ENCODE results near the gene EVX2.

The EVX2 gene

DNA sequence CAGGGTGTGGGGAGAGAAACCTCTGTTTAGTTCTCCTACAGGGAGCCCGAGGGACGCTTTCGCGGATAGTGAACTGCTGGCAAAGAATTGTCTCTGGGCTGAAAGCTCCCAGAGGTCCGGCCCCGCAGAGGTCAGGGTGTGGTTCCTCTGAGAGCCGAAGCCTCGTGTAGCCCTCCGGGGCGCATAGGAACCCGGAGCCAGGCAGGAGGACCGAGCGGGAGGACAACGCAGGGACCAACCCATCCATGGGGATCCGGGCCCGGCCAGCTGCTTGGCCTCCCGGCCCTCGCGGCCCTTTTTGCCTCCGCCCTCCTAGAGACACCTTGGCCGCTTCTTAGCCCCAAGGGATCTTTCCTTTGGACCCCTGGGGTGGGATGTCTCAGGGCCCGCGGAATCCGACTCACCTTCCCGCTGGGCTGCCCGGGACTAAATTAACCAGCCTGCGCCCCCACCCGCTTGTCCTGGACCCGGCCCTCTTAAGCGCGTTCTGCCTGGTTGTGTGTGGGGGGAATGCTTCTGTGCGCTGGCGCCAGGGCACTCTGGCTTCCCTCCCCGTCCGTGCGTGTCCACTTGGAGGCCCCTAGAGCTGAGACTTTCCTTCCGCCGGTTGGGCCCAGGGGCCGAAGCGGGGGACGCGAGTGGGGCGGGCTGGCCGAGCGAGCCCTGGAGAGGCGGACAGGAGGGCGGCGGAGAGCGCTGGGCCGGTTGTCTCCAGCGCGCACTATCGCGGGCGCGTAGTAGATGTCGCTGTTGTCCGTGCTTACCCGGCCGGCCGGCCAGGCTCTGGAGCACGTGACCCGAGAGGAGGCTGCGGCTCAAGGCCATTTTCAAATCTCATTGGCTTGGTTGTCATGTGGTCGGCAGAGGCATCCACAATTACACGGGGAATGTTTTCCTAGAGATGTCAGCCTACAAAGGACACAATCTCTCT lies 32.4 kb upstream of the EVX2 start, which contains the start of gene HOXD10:
TSS of gene HOXD10 (plus strand) at position 896 of the 931 bp plus-strand sequence. CDS start 56 bp downstream, outside the sequence.
- H3K4me3 ChIP-seq (ENCODE audit: low read depth, low read length), result no peak within 1 kb of the TSS
- TF ChIP-seq CTCF (IDR thresholded peaks at IDR 0.05; ENCODE audit: low read depth, low read length, missing control alignments), result no peak
- no peak for DNase-seq (ENCODE audit: low read depth)

GRCh38 chr2:176114930-176115625 lies 31.3 kb upstream of the EVX2 start:
- no peak for DNase-seq (ENCODE audit: low read depth)
- no peak for TF ChIP-seq CTCF (IDR thresholded peaks at IDR 0.05; ENCODE audit: low read depth, low read length, missing control alignments)
- H3K4me3 ChIP-seq (ENCODE audit: low read depth, low read length), result no peak overlapping the region

- no peak overlapping the region for H3K4me3 ChIP-seq (ENCODE audit: low read depth, low read length)
- no peak for TF ChIP-seq CTCF (IDR thresholded peaks at IDR 0.05; ENCODE audit: low read depth, low read length, missing control alignments)
- DNase-seq (ENCODE audit: low read depth), result no peak
Measured at GRCh38 chr2:176114120-176114929, 30.6 kb upstream of the EVX2 start.

DNA sequence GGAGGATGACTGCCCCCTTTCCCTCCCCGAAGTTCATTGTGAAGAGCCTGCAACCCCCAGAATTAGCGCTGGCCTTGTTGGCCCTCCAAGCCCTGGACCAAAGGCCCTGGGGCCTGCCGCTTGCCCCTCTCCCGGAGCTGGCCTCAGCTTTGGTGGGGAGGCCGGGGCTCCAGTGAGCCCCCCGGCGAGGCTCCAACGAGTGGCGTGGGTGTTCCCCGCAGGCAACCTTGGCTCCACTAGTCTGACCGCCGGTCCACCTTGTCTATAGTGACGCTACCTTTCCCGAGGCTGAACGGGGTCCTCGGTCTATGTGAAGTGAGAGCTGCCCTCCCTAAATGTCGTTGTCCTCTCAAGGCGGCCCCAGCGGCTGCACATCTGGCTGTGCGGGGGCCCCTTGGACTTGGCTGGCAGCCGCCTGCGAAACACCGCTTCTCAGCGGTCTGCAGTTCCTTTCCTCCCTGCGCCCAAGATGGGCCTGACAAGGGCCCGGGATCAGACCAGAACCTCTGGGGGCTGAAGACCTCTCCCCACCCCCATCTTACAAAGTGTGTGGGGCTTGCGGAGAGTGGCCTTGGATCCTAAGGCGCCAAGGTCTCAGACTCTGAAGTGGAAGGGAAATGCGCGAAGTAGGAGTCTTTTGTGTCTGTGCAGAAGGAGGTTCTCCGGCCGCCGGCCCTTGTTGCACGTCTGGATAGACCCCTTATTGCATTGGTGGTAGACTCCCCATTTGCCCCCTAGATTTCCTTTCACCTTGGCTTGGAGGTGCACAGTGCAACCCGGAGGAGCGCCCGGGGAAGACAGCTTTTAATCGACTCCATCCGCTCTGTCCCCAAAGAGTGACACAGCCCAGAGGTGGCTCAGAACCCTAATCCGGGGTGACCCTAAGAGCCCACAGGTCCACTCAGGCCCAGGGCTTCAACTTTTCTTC lies 28.9 kb upstream of the EVX2 start:
- no peak overlapping the region for H3K4me3 ChIP-seq (ENCODE audit: low read depth, low read length)
- no peak for TF ChIP-seq CTCF (IDR thresholded peaks at IDR 0.05; ENCODE audit: low read depth, low read length, missing control alignments)
- no peak for DNase-seq (ENCODE audit: low read depth)

DNA sequence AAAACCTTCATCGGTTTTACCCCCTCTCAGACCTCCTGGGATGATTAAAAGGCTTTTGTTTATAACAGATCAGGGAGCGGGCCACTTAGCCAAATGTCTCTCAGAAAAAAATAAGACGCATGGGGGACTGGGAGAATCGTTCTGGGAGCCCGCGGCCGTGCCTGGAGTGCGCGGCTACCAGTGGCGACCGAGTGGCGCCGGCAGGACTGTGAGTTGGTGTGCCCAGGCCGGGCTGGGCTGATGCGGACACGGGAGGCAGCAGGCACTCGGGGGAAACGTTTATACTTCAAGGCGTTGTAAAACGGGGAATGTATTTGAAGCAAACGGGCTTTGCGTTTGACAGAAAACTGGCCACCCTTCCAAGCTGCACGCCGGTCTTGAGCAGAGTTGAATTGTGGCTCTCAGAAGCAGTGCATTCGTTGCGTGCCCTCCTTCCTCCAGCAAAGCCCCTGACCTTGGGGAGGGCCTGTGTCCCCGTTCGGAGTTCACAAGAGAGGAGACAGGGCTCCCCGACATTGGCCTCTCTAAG lies 28.1 kb upstream of the EVX2 start:
- no peak overlapping the region for H3K4me3 ChIP-seq (ENCODE audit: low read depth, low read length)
- TF ChIP-seq CTCF (IDR thresholded peaks at IDR 0.05; ENCODE audit: low read depth, low read length, missing control alignments), result no peak
- DNase-seq (ENCODE audit: low read depth), result no peak

DNA sequence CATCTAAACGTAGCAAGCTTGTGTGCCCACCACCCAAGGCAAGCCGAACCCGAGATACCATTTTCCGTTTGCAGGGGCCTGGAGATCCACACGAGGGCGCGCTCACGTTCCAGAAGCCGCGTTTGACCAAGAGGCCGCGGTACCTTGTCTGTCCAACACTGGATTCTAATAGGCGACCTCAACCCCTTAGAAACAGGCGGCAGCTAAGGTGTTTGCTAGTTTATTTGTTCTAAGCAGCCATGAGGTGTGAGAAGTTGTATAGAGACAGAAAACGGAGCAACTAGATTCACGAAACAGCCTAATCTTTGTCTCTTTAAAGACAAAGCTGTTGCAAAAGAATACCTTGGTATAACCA lies 27.5 kb upstream of the EVX2 start:
- no peak overlapping the region for H3K4me3 ChIP-seq (ENCODE audit: low read depth, low read length)
- DNase-seq (ENCODE audit: low read depth), result no peak
- peak; percentile 78 for TF ChIP-seq CTCF (IDR thresholded peaks at IDR 0.05; ENCODE audit: low read depth, low read length, missing control alignments)

All from GM12864 (cell line).